ENCODE results near the gene CPEB1. TPM values are rescaled to one million over a fixed set of nuclear protein-coding genes. Genes with fewer than 3 reads are reported as not detected.

CPEB1 gene
- total RNA-seq, 1 donor from 2014 or later: under 0.01 TPM

DNA sequence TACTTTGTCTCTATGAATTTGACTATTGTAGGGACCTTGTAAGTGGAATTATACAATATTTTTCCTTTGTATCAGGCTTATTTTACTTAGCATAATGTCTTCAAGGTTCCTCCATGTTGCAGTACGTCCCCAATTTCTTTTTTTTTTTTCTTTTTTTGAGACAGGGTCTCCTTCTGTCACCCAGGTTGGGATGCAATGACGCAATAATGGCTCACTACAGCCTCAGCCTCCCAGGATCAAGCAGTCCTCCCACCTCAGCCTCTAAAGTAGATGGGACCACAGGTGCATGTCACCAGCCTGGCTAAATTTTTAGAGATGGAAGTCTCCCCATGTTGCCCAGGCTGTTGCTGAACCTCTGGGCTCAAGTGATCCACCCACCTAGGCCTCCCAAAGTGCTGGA, 66.5 kb downstream of the CPEB1 start:
- no peaks in the 10 kb centered on the region for H3K27me3 ChIP-seq (ENCODE audit: control insufficient read depth, insufficient read depth, low read length)
- TF ChIP-seq, protein P1, sequence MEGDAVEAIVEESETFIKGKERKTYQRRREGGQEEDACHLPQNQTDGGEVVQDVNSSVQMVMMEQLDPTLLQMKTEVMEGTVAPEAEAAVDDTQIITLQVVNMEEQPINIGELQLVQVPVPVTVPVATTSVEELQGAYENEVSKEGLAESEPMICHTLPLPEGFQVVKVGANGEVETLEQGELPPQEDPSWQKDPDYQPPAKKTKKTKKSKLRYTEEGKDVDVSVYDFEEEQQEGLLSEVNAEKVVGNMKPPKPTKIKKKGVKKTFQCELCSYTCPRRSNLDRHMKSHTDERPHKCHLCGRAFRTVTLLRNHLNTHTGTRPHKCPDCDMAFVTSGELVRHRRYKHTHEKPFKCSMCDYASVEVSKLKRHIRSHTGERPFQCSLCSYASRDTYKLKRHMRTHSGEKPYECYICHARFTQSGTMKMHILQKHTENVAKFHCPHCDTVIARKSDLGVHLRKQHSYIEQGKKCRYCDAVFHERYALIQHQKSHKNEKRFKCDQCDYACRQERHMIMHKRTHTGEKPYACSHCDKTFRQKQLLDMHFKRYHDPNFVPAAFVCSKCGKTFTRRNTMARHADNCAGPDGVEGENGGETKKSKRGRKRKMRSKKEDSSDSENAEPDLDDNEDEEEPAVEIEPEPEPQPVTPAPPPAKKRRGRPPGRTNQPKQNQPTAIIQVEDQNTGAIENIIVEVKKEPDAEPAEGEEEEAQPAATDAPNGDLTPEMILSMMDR (IDR thresholded peaks at IDR 0.05; ENCODE audit: insufficient read depth, low read length, severe bottlenecking): no peak
- no peaks in the 10 kb centered on the region for H3K36me3 ChIP-seq (ENCODE audit: control insufficient read depth, insufficient read depth, low read length)
- FAIRE-seq: no peak
- no peak overlapping the region for H3K4me3 ChIP-seq (ENCODE audit: low read depth, low read length)
- DNase-seq (ENCODE audit: low read depth): no peak

DNA sequence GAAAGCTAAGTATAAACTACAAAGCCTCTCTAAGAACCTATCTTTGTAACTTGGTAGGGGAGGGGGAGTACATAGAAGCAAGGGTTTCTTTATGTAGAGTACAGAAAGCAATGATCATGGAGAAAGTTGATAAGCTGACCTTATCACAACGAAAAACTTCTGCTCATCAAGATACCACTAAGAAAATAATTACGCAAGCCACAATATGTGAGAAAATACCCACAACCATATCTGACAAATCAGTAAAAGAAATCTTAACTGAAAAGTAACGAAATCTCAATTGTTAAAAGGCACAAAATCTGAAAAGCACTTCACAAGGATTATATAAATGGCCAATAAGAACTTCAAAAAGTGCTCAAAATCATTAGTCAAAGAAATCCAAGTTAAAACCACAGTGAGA, 71.8 kb downstream of the CPEB1 start:
- TF ChIP-seq, protein P1 (IDR thresholded peaks at IDR 0.05; ENCODE audit: insufficient read depth, low read length, severe bottlenecking): no peak
- no peak for FAIRE-seq

DNA sequence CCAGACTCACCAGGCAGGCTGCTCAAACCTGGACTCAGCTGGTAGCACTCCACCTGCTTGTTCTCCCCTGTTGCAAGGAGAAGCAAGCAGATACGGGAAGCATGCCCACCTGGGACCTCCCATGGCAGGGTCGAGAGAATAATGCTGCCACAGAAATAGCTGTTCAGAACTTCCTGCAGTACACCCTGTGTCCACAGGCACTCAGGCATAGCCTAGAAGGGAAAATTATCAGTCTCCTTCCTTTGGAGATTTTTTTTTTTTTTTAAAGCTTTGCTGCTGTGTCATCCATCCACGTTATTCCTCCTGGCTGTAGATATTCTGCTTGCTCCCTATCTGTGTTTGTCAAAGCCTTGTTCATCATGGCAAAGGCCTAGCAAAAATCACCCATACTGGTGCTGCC, 74.2 kb downstream of the CPEB1 start:
- FAIRE-seq: no peak
- TF ChIP-seq, protein P1 (IDR thresholded peaks at IDR 0.05; ENCODE audit: insufficient read depth, low read length, severe bottlenecking): no peak
- no peaks in the 10 kb centered on the region for H3K36me3 ChIP-seq (ENCODE audit: control insufficient read depth, insufficient read depth, low read length)
- DNase-seq (ENCODE audit: low read depth): no peak
- H3K4me3 ChIP-seq (ENCODE audit: low read depth, low read length): no peak overlapping the region
- peaks cover 4% of the 10 kb centered on the region for H3K27me3 ChIP-seq (ENCODE audit: control insufficient read depth, insufficient read depth, low read length)

More for the DNA sequence above, 71.8 kb downstream of the CPEB1 start:
- H3K4me3 ChIP-seq (ENCODE audit: low read depth, low read length): no peak overlapping the region
- no peaks in the 10 kb centered on the region for H3K36me3 ChIP-seq (ENCODE audit: control insufficient read depth, insufficient read depth, low read length)
- DNase-seq (ENCODE audit: low read depth): no peak
- peaks cover 4% of the 10 kb centered on the region for H3K27me3 ChIP-seq (ENCODE audit: control insufficient read depth, insufficient read depth, low read length)

DNA sequence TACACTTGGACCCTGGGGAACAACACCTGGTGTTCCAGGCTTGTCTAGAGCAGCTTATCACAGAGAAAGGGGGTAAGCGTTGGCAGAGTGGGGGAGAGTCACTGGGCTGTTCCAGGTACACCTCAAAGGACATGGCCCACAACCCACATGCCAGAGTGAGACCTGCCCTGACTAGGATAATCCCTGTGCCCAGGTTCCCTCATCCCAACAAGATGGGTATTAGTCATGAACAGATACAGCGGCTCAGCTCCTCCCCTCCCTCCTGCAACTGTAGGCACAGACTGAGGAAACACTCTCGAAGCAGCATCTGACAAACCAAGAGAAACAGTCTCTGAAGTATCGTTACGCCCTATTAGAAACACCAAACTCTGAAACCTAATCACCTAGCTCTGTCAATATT, 74.9 kb downstream of the CPEB1 start:
- FAIRE-seq (no peak), DNase-seq (ENCODE audit: low read depth) (no peak)
- H3K27me3 ChIP-seq (ENCODE audit: control insufficient read depth, insufficient read depth, low read length): peaks cover 4% of the 10 kb centered on the region
- H3K36me3 ChIP-seq (ENCODE audit: control insufficient read depth, insufficient read depth, low read length): no peaks in the 10 kb centered on the region
- TF ChIP-seq, protein P1 (IDR thresholded peaks at IDR 0.05; ENCODE audit: insufficient read depth, low read length, severe bottlenecking): no peak
- H3K4me3 ChIP-seq (ENCODE audit: low read depth, low read length): no peak overlapping the region

DNA sequence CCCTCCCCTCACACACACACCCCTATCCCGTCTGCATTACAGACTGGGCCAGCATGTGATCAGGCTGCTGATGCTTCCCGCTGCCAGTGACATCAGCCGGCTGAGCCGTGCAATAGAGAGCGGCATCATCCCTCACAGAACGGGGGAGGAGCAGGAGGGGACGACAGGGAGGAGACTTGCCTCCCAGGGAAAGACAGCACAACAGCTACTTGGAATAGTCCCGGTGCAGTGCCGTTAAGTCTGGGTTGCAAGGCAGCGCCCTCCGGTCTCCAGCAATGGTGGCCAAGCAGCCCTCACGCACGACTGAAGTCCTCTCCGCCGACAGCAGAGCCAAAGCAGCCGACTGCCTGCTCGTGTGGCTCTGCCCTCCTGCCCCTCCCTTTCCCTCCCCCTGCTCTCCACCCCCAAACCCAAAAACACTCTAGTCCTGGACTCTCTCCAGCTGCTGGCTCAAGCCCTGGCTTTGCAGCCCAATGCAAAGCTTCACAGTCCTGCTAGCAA, 75.4 kb downstream of the CPEB1 start:
- FAIRE-seq (no peak), DNase-seq (ENCODE audit: low read depth) (no peak)
- Histone ChIP-seq H3K4me3 (ENCODE audit: low read depth, low read length) (no peak overlapping the region), H3K36me3 (ENCODE audit: control insufficient read depth, insufficient read depth, low read length) (no peaks in the 10 kb centered on the region), H3K27me3 (ENCODE audit: control insufficient read depth, insufficient read depth, low read length) (peaks cover 4% of the 10 kb centered on the region)
- TF ChIP-seq, protein P1 (IDR thresholded peaks at IDR 0.05; ENCODE audit: insufficient read depth, low read length, severe bottlenecking): no peak
